ENCODE results near the gene ARHGEF10L. TPM values are rescaled to one million over a fixed set of nuclear protein-coding genes. Genes with fewer than 3 reads are reported as not detected.
"Not testable (repeated sequence)": the region's sequence is repeated elsewhere in the genome, so short reads cannot be mapped to it uniquely, and the experiment has no call there.

Gene ARHGEF10L, protein sequence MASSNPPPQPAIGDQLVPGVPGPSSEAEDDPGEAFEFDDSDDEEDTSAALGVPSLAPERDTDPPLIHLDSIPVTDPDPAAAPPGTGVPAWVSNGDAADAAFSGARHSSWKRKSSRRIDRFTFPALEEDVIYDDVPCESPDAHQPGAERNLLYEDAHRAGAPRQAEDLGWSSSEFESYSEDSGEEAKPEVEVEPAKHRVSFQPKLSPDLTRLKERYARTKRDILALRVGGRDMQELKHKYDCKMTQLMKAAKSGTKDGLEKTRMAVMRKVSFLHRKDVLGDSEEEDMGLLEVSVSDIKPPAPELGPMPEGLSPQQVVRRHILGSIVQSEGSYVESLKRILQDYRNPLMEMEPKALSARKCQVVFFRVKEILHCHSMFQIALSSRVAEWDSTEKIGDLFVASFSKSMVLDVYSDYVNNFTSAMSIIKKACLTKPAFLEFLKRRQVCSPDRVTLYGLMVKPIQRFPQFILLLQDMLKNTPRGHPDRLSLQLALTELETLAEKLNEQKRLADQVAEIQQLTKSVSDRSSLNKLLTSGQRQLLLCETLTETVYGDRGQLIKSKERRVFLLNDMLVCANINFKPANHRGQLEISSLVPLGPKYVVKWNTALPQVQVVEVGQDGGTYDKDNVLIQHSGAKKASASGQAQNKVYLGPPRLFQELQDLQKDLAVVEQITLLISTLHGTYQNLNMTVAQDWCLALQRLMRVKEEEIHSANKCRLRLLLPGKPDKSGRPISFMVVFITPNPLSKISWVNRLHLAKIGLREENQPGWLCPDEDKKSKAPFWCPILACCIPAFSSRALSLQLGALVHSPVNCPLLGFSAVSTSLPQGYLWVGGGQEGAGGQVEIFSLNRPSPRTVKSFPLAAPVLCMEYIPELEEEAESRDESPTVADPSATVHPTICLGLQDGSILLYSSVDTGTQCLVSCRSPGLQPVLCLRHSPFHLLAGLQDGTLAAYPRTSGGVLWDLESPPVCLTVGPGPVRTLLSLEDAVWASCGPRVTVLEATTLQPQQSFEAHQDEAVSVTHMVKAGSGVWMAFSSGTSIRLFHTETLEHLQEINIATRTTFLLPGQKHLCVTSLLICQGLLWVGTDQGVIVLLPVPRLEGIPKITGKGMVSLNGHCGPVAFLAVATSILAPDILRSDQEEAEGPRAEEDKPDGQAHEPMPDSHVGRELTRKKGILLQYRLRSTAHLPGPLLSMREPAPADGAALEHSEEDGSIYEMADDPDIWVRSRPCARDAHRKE (N-terminal part only)
- total RNA-seq, result 24.0 and 26.0 TPM in 2 replicates
- long read RNA-seq, partial matches to known transcripts, result 6 of 7 reads
- long read RNA-seq, other reads (novel, unspliced or antisense), result 1 of 7 reads

- peak within 1 kb of the TSS; percentile 85 for H3K4me3 Mint-ChIP-seq (ENCODE audit: unreplicated experiment)
- TF ChIP-seq, protein P1, sequence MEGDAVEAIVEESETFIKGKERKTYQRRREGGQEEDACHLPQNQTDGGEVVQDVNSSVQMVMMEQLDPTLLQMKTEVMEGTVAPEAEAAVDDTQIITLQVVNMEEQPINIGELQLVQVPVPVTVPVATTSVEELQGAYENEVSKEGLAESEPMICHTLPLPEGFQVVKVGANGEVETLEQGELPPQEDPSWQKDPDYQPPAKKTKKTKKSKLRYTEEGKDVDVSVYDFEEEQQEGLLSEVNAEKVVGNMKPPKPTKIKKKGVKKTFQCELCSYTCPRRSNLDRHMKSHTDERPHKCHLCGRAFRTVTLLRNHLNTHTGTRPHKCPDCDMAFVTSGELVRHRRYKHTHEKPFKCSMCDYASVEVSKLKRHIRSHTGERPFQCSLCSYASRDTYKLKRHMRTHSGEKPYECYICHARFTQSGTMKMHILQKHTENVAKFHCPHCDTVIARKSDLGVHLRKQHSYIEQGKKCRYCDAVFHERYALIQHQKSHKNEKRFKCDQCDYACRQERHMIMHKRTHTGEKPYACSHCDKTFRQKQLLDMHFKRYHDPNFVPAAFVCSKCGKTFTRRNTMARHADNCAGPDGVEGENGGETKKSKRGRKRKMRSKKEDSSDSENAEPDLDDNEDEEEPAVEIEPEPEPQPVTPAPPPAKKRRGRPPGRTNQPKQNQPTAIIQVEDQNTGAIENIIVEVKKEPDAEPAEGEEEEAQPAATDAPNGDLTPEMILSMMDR (IDR thresholded peaks at IDR 0.05), result no peak
Observed at GRCh38 chr1:17539477-17540254, at the start of gene ARHGEF10L. TSS of gene ARHGEF10L (plus strand) at chr1:17539698. CDS start at chr1:17580596, 40,898 bp downstream.

GRCh38 chr1:17489768-17490417 is 49.6 kb upstream of the ARHGEF10L start:
- H3K27ac Mint-ChIP-seq (ENCODE audit: unreplicated experiment); H3K4me3 Mint-ChIP-seq (ENCODE audit: unreplicated experiment); DNase-seq (ENCODE audit: extremely low spot score, unreplicated experiment); H3K27me3 Mint-ChIP-seq (ENCODE audit: unreplicated experiment); H3K36me3 Mint-ChIP-seq (ENCODE audit: unreplicated experiment); H3K9me3 Mint-ChIP-seq (ENCODE audit: unreplicated experiment): not testable (repeated sequence)
- H3K4me1 Mint-ChIP-seq (ENCODE audit: unreplicated experiment), result peaks cover 10% of the 10 kb centered on the region

More at GRCh38 chr1:17539477-17540254, at the start of gene ARHGEF10L:
- H3K36me3 Mint-ChIP-seq (ENCODE audit: unreplicated experiment), result no peaks in the 10 kb centered on the region
- H3K9me3 Mint-ChIP-seq (ENCODE audit: unreplicated experiment), result no peaks in the 10 kb centered on the region
- H3K4me1 Mint-ChIP-seq (ENCODE audit: unreplicated experiment), result peaks cover 25% of the 10 kb centered on the region
- no peaks in the 10 kb centered on the region for H3K27me3 Mint-ChIP-seq (ENCODE audit: unreplicated experiment)
- no peak for DNase-seq (ENCODE audit: extremely low spot score, unreplicated experiment)
- H3K27ac Mint-ChIP-seq (ENCODE audit: unreplicated experiment), result peak within 1 kb of the TSS; percentile 92

GRCh38 chr1:17490667-17491066 is 48.8 kb upstream of the ARHGEF10L start:
- not testable (repeated sequence) for H3K36me3 Mint-ChIP-seq (ENCODE audit: unreplicated experiment); H3K27ac Mint-ChIP-seq (ENCODE audit: unreplicated experiment); H3K9me3 Mint-ChIP-seq (ENCODE audit: unreplicated experiment); H3K4me3 Mint-ChIP-seq (ENCODE audit: unreplicated experiment); H3K27me3 Mint-ChIP-seq (ENCODE audit: unreplicated experiment); DNase-seq (ENCODE audit: extremely low spot score, unreplicated experiment)
- peaks cover 10% of the 10 kb centered on the region for H3K4me1 Mint-ChIP-seq (ENCODE audit: unreplicated experiment)

GRCh38 chr1:17494114-17494729 is 45.3 kb upstream of the ARHGEF10L start:
- peak; percentile 87 for DNase-seq (ENCODE audit: extremely low spot score, unreplicated experiment)
- Mint-ChIP-seq H3K9me3 (ENCODE audit: unreplicated experiment) (no peaks in the 10 kb centered on the region), H3K27ac (ENCODE audit: unreplicated experiment) (no peak overlapping the region), H3K4me1 (ENCODE audit: unreplicated experiment) (peaks cover 6% of the 10 kb centered on the region), H3K27me3 (ENCODE audit: unreplicated experiment) (peaks cover 23% of the 10 kb centered on the region), H3K4me3 (ENCODE audit: unreplicated experiment) (no peak overlapping the region), H3K36me3 (ENCODE audit: unreplicated experiment) (no peaks in the 10 kb centered on the region)
- TF ChIP-seq, protein P1 (IDR thresholded peaks at IDR 0.05), result peak; percentile 96

DNA sequence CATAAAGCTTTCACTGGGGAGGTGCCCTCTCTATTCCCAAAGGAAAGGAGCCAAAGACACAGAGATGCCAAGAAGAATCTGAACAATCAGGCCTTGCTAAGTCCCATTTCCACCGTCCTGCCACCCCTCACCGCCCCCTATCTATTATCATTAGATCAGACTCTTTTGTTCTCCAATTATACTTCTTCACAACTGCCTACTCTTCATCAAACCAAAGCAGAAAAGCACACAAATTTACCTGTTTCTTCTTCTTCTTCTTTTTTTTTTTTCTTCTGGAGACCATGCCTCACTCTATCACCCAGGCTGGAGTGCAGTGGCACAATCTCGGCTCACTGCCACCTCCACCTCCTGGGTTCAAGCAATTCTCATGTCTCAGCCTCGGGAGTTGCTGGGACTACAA is 43.1 kb upstream of the ARHGEF10L start:
- Mint-ChIP-seq H3K36me3 (ENCODE audit: unreplicated experiment) (no peaks in the 10 kb centered on the region), H3K9me3 (ENCODE audit: unreplicated experiment) (no peaks in the 10 kb centered on the region), H3K27ac (ENCODE audit: unreplicated experiment) (no peak overlapping the region), H3K4me1 (ENCODE audit: unreplicated experiment) (peaks cover 1% of the 10 kb centered on the region), H3K27me3 (ENCODE audit: unreplicated experiment) (peaks cover 27% of the 10 kb centered on the region), H3K4me3 (ENCODE audit: unreplicated experiment) (no peak overlapping the region)
- DNase-seq (ENCODE audit: extremely low spot score, unreplicated experiment), result no peak
- TF ChIP-seq, protein P1 (IDR thresholded peaks at IDR 0.05), result no peak

Measured in osteocyte (in vitro differentiated cells).